ENCODE results near the gene FILIP1. TPM values are rescaled to one million over a fixed set of nuclear protein-coding genes. Genes with fewer than 3 reads are reported as not detected.

FILIP1 gene
- total RNA-seq, 1 donor from 2014 or later, result 13.6 TPM

DNA sequence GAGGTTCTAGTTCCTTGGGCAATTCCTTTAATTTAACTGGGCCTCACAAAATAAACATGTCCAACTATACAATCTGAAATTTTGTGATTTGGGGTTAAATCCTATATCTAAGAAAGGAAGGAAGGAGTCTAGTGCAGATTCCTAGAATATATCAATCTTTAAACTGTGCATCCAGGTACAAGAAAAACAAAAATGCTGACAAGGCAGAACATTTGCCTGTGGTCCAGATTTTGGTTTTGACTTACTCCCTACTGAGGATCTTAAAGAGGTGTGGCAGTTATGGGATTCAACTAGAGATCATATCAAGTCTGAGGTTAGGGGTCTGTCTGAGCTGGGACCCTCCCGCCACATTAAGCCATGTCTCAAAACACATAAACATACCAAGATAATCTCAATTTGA, 232.3 kb downstream of the FILIP1 start:
- TF ChIP-seq, protein P1, sequence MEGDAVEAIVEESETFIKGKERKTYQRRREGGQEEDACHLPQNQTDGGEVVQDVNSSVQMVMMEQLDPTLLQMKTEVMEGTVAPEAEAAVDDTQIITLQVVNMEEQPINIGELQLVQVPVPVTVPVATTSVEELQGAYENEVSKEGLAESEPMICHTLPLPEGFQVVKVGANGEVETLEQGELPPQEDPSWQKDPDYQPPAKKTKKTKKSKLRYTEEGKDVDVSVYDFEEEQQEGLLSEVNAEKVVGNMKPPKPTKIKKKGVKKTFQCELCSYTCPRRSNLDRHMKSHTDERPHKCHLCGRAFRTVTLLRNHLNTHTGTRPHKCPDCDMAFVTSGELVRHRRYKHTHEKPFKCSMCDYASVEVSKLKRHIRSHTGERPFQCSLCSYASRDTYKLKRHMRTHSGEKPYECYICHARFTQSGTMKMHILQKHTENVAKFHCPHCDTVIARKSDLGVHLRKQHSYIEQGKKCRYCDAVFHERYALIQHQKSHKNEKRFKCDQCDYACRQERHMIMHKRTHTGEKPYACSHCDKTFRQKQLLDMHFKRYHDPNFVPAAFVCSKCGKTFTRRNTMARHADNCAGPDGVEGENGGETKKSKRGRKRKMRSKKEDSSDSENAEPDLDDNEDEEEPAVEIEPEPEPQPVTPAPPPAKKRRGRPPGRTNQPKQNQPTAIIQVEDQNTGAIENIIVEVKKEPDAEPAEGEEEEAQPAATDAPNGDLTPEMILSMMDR (IDR thresholded peaks at IDR 0.05), result no peak
- no peak for DNase-seq (ENCODE audit: low spot score in 2 of 2)
- Histone ChIP-seq H3K36me3 (peaks cover 21 to 46% of the 10 kb centered on the region in 2 donors), H3K4me1 (no peaks in the 10 kb centered on the region), H3K9me3 (no peaks in the 10 kb centered on the region), H3K27me3 (no peaks in the 10 kb centered on the region), H3K4me3 (no peak overlapping the region), H3K27ac (no peak overlapping the region)
- intact Hi-C loops (cut with DNase I), result no loop called here

DNA sequence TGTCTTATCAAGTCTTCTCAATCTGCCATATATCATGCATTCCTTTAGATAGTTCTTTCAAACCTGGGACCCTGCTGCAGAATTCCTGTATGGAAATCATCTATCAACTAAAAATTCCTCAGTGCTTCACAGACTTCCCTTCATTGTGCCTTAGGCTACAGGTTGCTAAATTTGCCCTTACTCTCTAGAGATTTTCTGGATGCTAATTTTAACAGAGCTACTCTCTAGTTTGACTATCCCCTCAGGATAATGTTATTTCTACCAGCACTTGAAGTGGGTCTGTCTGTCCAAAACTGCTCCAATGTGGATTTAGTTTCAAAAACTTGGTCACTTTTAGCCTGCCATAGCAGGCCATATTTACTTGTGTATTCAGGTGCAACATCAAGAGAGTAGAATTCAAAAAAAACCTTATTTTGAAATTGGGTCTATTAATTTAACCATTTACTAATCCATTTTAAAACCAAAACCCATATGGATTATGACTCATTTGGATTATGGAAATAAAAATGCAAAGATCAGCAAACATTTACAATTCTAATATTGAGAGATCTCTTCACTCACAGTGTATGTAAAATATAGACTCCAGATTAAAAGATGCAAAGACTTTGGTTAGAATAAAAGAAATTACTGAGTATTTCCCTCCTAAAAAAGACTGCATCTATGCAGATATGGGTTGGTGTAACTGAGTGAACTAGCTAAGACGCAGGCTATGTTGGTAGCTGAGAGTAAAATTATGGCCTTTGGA, 236.1 kb downstream of the FILIP1 start:
- Histone ChIP-seq H3K4me3 (no peak overlapping the region), H3K36me3 (peaks cover 18 to 45% of the 10 kb centered on the region in 2 donors), H3K9me3 (no peaks in the 10 kb centered on the region), H3K27ac (no peak overlapping the region), H3K27me3 (no peaks in the 10 kb centered on the region), H3K4me1 (no peaks in the 10 kb centered on the region)
- TF ChIP-seq, protein P1 (IDR thresholded peaks at IDR 0.05), result no peak
- intact Hi-C loops (cut with DNase I), result no loop called here
- no peak for DNase-seq (ENCODE audit: low spot score in 2 of 2)

DNA sequence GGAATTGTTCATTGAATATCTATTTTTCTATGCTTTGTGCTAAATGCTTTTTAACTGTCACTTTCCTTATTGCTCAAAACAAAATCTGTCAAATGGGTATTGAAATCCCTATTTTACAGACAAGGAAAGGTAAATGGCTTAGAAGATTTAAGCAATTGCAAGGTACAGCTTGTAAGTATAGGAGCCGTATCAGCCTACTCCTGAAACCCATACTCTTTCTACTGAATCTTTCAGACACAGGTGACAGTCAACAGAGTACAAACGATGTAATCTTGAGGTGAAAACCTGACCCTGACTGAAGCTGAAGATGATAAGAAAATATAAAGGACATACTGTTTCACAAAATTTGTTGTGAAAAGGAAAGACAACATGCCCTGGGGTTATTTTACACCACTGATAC, 243.0 kb downstream of the FILIP1 start:
- Histone ChIP-seq H3K27ac (no peak overlapping the region), H3K4me3 (no peak overlapping the region), H3K36me3 (peaks cover 6 to 19% of the 10 kb centered on the region in 2 donors), H3K9me3 (no peaks in the 10 kb centered on the region), H3K4me1 (no peaks in the 10 kb centered on the region), H3K27me3 (no peaks in the 10 kb centered on the region)
- intact Hi-C loops (cut with DNase I), result no loop called here
- no peak for DNase-seq (ENCODE audit: low spot score in 2 of 2)
- TF ChIP-seq, protein P1 (IDR thresholded peaks at IDR 0.05), result no peak

DNA sequence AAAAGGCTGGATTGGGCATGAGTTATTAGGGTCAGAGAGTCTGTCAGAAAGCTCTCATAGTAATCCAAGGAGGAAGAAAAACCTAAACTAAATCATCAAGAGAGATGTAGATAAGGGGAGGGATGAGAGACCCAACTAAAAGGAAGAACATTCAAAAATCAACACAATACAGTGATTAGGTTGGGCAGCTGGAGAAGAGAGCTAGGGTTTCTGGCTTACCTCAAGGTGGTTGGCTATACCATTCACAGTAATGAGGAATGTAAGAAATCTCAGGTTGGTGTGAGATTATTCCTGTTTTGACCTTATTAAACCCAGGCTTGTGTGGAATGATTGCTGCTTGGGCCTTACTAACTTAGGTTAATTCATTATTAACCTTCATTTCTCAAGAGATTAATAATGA, 243.8 kb downstream of the FILIP1 start:
- DNase-seq (ENCODE audit: low spot score in 2 of 2), result no peak
- Histone ChIP-seq H3K27me3 (no peaks in the 10 kb centered on the region), H3K36me3 (peaks cover 6 to 13% of the 10 kb centered on the region in 2 donors), H3K9me3 (no peaks in the 10 kb centered on the region), H3K4me1 (peaks cover 0 to under 1% of the 10 kb centered on the region in 2 donors), H3K27ac (no peak overlapping the region), H3K4me3 (no peak overlapping the region)
- intact Hi-C loops (cut with DNase I), result no loop called here
- TF ChIP-seq, protein P1 (IDR thresholded peaks at IDR 0.05), result no peak

DNA sequence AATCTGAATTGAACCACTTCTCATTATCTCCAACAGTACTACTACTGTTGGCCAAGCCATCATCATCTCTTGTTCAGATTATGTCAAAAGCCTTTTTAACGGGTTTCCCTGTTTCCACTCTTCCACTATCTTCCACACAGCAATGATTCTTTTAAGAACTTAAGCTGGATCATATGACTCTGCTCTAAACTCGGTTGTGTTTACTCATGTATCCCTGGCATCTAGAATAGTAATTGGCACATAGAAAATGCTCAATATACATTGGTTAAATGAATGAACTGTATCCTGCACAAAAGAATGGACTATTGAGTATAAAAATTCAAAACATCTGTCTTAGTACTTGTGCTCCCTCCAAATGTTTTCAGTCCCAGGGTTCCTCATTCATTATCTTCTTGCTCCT, 247.2 kb downstream of the FILIP1 start:
- no peak for DNase-seq (ENCODE audit: low spot score in 2 of 2)
- Histone ChIP-seq H3K9me3 (no peaks in the 10 kb centered on the region), H3K4me3 (no peak overlapping the region), H3K27ac (no peak overlapping the region), H3K4me1 (peaks cover 0 to 12% of the 10 kb centered on the region in 2 donors), H3K27me3 (no peaks in the 10 kb centered on the region), H3K36me3 (no peaks in the 10 kb centered on the region)
- TF ChIP-seq, protein P1 (IDR thresholded peaks at IDR 0.05), result no peak
- intact Hi-C loops (cut with DNase I), result no loop called here

Measured in ascending aorta (tissue), 2 donors.